Measurements from ENCODE around the gene ALX1.

The ALX1 gene

DNA sequence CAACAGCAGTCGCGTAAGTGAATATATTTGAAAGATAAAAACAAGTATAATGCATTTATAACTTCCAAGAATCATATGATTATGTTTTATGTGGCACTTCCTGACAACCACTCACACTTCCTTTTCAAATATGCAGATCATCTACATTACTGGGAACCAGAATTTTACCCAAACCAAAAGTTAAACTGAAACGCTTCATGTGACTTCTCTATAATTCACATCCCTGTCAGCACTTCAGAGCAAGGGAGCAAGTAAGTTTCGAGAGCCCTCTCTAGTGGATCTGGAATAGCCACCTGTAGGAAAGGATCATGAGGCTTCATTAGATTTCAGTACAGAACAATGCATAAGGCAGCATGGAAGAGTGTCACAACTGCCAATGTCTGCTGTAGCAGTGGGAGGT, 13.7 kb upstream of the ALX1 start:
- H3K27ac ChIP-seq = no peak overlapping the region
- TF ChIP-seq ZFX (IDR thresholded peaks at IDR 0.05) = no peak
- TF ChIP-seq, protein P1, sequence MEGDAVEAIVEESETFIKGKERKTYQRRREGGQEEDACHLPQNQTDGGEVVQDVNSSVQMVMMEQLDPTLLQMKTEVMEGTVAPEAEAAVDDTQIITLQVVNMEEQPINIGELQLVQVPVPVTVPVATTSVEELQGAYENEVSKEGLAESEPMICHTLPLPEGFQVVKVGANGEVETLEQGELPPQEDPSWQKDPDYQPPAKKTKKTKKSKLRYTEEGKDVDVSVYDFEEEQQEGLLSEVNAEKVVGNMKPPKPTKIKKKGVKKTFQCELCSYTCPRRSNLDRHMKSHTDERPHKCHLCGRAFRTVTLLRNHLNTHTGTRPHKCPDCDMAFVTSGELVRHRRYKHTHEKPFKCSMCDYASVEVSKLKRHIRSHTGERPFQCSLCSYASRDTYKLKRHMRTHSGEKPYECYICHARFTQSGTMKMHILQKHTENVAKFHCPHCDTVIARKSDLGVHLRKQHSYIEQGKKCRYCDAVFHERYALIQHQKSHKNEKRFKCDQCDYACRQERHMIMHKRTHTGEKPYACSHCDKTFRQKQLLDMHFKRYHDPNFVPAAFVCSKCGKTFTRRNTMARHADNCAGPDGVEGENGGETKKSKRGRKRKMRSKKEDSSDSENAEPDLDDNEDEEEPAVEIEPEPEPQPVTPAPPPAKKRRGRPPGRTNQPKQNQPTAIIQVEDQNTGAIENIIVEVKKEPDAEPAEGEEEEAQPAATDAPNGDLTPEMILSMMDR (conservative IDR thresholded peaks at IDR 0.05) = no peak

DNA sequence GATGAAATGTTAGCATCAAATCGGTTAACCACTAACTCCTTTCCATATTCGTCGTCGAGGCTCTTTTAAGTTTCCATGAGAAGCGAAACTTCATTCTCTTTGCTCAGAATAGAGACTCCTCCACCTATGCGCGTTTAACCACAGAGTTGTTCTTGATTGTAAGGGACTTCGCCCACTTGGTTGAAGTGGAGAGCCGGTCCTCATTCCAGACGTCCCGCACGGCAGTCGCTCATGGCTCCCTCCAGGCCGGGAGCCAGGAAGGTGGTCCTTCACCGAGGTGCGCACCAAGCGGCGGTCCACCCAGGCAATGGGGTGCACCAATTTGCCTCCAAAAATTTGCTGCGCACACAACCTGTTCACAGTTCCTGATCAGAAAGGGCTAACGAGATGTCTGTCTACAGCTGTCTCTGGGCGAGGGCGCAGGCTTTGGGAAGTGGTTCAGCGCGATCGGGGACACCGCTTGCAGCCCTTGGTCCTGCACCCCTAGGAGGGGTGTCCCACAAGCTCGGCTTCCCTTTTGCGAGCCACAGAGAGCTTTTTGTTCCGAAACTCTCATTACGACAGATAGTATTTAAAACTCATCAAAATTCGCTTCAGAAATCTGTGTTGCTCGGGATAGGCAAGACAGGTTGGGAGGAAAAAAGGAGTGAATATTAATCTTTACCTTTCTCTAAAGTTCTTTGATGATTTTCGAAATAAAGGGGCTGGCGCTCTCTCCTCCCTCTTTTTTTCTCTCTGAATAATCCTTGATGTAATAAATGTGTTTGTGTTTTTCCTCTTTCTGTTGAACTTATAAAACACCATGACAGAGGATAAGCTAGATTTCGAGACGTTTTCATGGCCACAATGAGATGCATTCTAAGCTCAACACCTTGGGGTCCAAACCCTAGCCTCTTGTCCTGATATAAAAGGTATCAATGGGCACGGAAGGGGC, 6.4 kb upstream of the ALX1 start:
- no peak overlapping the region for H3K27ac ChIP-seq
- no peak for TF ChIP-seq ZFX (IDR thresholded peaks at IDR 0.05)
- TF ChIP-seq, protein P1 (conservative IDR thresholded peaks at IDR 0.05) = no peak

DNA sequence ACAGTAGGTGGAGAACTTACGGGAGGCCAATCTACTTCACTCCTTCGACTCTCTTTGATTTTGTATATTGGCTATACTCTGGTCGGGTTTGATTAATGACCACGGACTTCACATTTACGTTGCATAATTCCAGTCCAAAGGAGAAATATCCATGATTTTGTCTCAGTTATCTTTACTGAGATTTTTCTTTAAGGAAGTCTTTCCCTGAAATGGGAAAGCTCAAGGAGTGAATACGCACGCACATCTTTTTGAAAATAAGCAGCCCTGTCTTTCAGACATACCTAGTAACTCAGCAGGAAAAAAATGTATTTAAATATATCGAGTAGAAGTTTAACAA, 5.7 kb upstream of the ALX1 start:
- TF ChIP-seq, protein P1 (conservative IDR thresholded peaks at IDR 0.05) = no peak
- no peak for TF ChIP-seq ZFX (IDR thresholded peaks at IDR 0.05)
- no peak overlapping the region for H3K27ac ChIP-seq

DNA sequence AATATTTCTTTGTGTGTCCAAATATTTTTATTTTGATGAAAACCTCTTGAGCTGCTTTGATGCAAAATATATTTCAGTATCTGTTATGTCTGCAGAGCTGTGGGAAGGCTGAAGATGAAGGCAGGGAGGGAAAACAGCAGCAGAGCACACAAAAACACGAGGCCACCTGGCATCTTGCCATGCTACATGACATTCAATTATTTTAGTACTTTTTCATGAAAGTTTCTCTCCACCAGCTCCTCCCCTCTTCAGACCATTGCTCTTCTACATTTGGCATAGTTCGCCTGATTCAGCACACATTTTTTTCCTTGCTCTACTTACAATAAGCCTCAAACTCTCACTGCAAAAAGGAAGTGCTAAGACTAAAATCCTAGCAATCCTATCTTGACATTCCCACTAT, 4.6 kb upstream of the ALX1 start:
- TF ChIP-seq, protein P1 (conservative IDR thresholded peaks at IDR 0.05) = no peak
- TF ChIP-seq ZFX (IDR thresholded peaks at IDR 0.05) = no peak
- H3K27ac ChIP-seq = no peak overlapping the region

DNA sequence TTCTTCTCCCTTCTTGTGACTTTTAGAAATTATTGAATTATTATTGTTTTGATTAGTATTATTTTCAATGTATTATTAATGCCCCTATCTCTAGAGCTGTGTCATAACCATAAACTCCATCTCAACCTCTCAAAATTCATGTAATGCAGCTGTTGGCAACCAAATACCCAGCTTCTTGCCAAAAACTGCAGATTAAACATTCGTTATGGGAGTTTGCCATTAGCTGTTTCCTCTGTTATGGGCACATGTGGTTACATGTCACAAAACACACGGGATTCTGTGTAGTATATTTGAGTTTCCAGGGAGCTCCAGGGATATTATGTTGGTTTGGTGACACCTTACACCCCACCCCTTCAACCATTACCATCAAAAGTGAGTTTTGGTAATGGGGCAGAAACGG, 2.8 kb upstream of the ALX1 start:
- TF ChIP-seq, protein P1 (conservative IDR thresholded peaks at IDR 0.05) = no peak
- TF ChIP-seq ZFX (IDR thresholded peaks at IDR 0.05) = no peak
- no peak overlapping the region for H3K27ac ChIP-seq

DNA sequence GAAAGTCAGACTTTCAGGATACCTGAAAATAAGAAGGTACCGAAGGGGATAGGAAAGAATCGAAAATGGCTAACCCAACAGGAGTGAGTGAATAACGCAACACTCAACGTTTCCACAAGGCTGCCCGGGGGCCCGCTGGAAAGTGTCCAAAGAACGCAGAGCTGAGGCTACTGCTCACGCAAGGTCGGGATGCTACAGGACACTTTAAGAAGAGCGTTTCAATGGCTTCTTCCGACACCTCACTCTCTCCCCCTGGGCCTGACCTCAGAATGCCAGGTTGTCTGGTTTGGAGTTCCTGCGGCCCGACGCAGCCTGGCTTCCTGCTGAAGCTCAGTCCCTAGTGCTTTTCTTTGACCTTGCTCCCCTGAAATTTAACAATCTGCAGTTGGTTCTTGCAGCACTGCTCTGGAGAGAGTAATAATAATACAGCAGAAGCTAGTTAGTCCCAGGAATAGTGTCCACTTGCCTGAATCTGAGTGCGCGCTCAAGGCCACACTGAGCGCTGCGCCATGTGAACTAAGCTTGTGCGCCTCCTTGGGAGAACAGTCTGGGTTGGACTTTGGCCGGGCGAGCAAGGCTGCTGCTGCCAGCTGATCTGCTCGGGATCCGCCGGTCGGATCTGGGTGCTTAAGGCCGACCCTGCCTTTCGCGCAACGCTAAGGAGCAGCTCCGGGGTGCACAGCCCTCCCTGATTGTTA, 2.0 kb upstream of the ALX1 start:
- TF ChIP-seq, protein P1 (conservative IDR thresholded peaks at IDR 0.05) = no peak
- TF ChIP-seq ZFX (IDR thresholded peaks at IDR 0.05) = no peak
- H3K27ac ChIP-seq = no peak overlapping the region

Data from C4-2B (cell line).